Measurements from ENCODE around the gene IST1.
"Not testable (repeated sequence)": the region's sequence is repeated elsewhere in the genome, so short reads cannot be mapped to it uniquely, and the experiment has no call there.

IST1 gene

DNA sequence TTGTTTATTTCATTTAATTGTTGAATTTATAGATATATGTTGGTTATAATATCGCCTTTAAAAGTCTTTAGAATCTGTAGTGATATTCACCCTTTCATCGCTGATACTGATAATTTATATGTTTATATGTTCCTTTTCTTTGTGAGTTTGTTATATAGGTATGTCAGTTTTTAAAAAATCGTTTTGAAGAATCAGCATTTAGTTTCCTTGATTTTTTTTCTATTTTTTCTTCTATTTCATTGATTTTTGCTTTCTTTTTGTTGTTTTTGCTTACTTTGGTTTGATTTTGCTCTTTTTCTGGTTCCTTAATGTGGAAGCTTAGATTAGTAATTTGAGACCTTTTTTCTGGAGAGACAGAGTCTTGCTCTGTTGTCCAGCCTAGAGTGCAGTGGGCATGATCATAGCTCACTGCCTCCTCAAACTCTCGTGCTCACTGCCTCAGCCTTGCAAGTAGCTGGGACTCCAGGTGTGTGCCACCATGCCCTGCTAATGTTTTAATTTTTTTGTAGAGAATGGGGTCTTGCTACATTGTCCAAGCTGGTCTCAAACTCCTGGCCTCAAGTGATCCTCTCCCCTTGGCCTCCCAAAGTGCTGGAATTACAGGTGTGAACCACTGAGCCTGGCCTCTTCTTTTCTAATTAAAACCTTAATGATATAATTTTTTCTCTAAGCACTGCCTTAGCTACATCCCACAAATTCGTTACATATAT lies 7.5 kb downstream of the IST1 start:
- H3K36me3 ChIP-seq (ENCODE audit: control insufficient read depth, insufficient read depth, low read length, severe bottlenecking): peaks cover 3% of the 10 kb centered on the region
- no peak overlapping the region for H3K9ac ChIP-seq (ENCODE audit: low read length)
- DNase-seq (ENCODE audit: low read depth): no peak
- peaks cover 19% of the 10 kb centered on the region for H3K4me1 ChIP-seq (ENCODE audit: control insufficient read depth, insufficient read depth, low read length)
- H3K9me3 ChIP-seq (ENCODE audit: control insufficient read depth, low read length): no peaks in the 10 kb centered on the region
- no peak overlapping the region for H3K4me3 ChIP-seq (ENCODE audit: low read length)
- no peaks in the 10 kb centered on the region for H3K27me3 ChIP-seq (replicated peaks; ENCODE audit: control insufficient read depth, insufficient read depth, low read length)

GRCh38 chr16:71903608-71904007 lies 8.3 kb downstream of the IST1 start:
- DNase-seq (ENCODE audit: low read depth): no peak
- Histone ChIP-seq H3K9me3 (ENCODE audit: control insufficient read depth, low read length) (no peaks in the 10 kb centered on the region), H3K9ac (ENCODE audit: low read length) (no peak overlapping the region), H3K36me3 (ENCODE audit: control insufficient read depth, insufficient read depth, low read length, severe bottlenecking) (peaks cover 3% of the 10 kb centered on the region), H3K27me3 (replicated peaks; ENCODE audit: control insufficient read depth, insufficient read depth, low read length) (no peaks in the 10 kb centered on the region), H3K4me3 (ENCODE audit: low read length) (no peak overlapping the region), H3K4me1 (ENCODE audit: control insufficient read depth, insufficient read depth, low read length) (peaks cover 18% of the 10 kb centered on the region)

DNA sequence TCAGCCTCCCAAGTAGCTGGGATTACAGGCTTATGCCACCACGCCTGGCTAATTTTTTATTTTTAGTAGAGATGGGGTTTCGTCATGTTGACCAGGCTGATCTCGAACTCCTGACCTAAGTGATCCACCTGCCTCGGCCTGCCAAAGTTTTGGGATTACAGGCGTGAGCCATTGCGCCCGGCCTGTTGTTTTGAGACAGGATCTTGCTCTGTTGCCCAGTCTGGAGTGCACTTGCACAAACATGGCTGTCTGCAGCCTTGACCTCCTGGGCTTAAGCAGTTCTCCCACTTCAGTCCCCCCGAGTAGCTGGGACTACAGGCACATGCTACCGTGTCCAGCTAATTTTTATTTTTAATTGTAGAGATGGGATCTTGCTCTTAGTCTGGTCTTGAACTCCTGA lies 8.9 kb downstream of the IST1 start:
- H3K4me1 ChIP-seq (ENCODE audit: control insufficient read depth, insufficient read depth, low read length): peaks cover 16% of the 10 kb centered on the region
- no peak overlapping the region for H3K9ac ChIP-seq (ENCODE audit: low read length)
- no peak for DNase-seq (ENCODE audit: low read depth)
- peaks cover 3% of the 10 kb centered on the region for H3K36me3 ChIP-seq (ENCODE audit: control insufficient read depth, insufficient read depth, low read length, severe bottlenecking)
- H3K4me3 ChIP-seq (ENCODE audit: low read length): no peak overlapping the region
- H3K9me3 ChIP-seq (ENCODE audit: control insufficient read depth, low read length): no peaks in the 10 kb centered on the region
- no peaks in the 10 kb centered on the region for H3K27me3 ChIP-seq (replicated peaks; ENCODE audit: control insufficient read depth, insufficient read depth, low read length)

DNA sequence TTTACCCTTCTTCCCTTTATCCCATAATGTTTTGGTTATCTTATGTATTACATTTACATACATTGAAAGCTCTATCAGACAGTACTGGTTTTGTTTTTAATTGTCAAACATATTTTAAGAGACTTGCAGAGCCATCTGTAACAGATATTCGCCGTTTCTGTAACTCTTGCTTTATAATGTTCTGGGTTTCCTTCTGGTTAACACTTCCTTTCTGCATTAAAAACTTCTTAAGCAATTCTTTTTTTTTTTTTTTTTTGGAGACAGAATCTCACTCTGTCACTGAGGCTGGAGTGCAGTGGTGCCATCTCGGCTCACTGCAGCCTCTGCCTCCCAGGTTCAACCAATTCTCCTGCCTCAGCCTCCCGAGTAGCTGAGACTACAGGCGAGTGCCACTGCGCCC lies 10.4 kb downstream of the IST1 start:
- not testable (repeated sequence) for H3K9ac ChIP-seq (ENCODE audit: low read length); H3K4me1 ChIP-seq (ENCODE audit: control insufficient read depth, insufficient read depth, low read length); H3K9me3 ChIP-seq (ENCODE audit: control insufficient read depth, low read length); H3K4me3 ChIP-seq (ENCODE audit: low read length); DNase-seq (ENCODE audit: low read depth); H3K27me3 ChIP-seq (replicated peaks; ENCODE audit: control insufficient read depth, insufficient read depth, low read length); H3K36me3 ChIP-seq (ENCODE audit: control insufficient read depth, insufficient read depth, low read length, severe bottlenecking)

DNA sequence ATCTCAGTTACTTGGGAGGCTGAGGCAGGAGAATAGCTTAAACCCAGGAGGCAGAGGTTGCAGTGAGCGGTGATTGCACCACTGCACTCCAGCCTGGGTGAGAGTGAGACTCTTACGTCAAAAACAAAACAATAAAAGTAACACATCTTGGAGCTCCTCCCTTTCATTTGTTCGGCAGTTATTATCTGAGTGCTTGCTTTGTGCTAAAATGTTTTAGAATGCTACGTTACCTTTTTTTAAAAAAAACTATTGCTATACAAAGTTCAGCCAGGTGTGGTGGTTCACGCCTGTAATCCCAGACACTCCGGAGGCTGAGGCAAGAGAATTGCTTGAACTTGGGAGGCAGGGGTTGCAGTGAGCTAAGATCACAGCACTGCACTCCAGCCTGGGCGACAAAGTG lies 15.8 kb downstream of the IST1 start:
- Histone ChIP-seq H3K9ac (ENCODE audit: low read length) (no peak overlapping the region), H3K4me3 (ENCODE audit: low read length) (no peak overlapping the region), H3K27me3 (replicated peaks; ENCODE audit: control insufficient read depth, insufficient read depth, low read length) (no peaks in the 10 kb centered on the region), H3K9me3 (ENCODE audit: control insufficient read depth, low read length) (no peaks in the 10 kb centered on the region), H3K36me3 (ENCODE audit: control insufficient read depth, insufficient read depth, low read length, severe bottlenecking) (peaks cover 7% of the 10 kb centered on the region), H3K4me1 (ENCODE audit: control insufficient read depth, insufficient read depth, low read length) (peaks cover 26% of the 10 kb centered on the region)
- DNase-seq (ENCODE audit: low read depth): no peak

DNA sequence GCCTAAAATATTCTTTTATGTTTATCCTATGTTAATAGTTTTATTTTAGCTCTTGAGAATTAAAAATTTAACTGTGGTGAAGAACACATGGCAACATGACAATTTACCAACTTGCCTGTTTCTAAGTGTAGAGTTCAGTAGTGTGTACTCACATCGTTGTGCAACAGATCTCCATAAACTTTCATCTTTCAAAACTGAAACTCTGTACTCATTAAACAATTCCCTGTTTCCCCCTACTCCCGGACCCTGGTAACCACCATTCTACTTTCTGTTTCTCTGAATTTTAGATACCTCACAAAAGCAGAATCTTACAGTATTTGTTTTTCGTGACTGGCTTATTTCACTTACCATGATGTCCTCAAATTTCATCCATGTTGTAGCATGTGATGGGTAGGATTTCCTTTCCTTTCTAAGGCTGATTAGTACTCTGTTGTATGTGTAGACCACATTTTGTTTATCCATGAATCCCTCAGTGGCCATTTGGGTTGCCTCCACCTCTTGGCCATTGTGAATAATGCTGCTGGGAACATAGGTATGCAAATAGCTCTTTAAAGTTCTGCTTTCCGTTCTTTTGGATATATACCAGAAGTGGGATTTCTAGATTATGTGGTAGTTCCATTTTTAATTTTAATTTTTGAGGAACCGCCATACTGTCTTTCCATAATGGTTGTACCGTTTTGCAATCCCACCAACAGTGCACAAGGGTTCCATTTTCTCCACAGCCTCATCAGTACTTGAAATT lies 17.4 kb downstream of the IST1 start:
- no peak overlapping the region for H3K9ac ChIP-seq (ENCODE audit: low read length)
- H3K27me3 ChIP-seq (replicated peaks; ENCODE audit: control insufficient read depth, insufficient read depth, low read length): no peaks in the 10 kb centered on the region
- DNase-seq (ENCODE audit: low read depth): no peak
- peaks cover 21% of the 10 kb centered on the region for H3K36me3 ChIP-seq (ENCODE audit: control insufficient read depth, insufficient read depth, low read length, severe bottlenecking)
- peaks cover 42% of the 10 kb centered on the region for H3K4me1 ChIP-seq (ENCODE audit: control insufficient read depth, insufficient read depth, low read length)
- H3K9me3 ChIP-seq (ENCODE audit: control insufficient read depth, low read length): no peaks in the 10 kb centered on the region
- H3K4me3 ChIP-seq (ENCODE audit: low read length): peak overlapping the region; percentile 54

DNA sequence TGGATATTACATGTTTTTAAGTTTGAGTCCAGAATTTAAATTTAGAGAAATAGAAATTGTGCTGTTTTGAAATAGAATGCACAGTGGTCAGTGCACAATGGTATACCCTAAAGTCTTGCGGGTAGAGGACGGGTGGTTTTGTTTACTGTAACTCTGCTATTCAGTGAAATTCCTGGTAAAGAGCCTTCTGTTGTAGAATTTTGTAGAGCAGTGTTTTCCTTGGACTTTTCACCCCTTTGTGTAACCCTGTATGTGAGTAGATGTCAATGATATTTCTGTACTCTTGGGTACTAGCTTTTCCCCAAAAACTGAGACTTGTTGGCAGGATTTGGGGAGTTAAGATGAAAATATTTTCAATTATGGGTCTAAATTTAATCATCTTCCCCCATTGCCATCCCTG lies 19.5 kb downstream of the IST1 start:
- DNase-seq (ENCODE audit: low read depth): no peak
- Histone ChIP-seq H3K27me3 (replicated peaks; ENCODE audit: control insufficient read depth, insufficient read depth, low read length) (no peaks in the 10 kb centered on the region), H3K9ac (ENCODE audit: low read length) (no peak overlapping the region), H3K9me3 (ENCODE audit: control insufficient read depth, low read length) (peaks cover 3% of the 10 kb centered on the region), H3K4me1 (ENCODE audit: control insufficient read depth, insufficient read depth, low read length) (peaks cover 60% of the 10 kb centered on the region), H3K4me3 (ENCODE audit: low read length) (no peak overlapping the region), H3K36me3 (ENCODE audit: control insufficient read depth, insufficient read depth, low read length, severe bottlenecking) (peaks cover 38% of the 10 kb centered on the region)

- DNase-seq (ENCODE audit: low read depth): no peak
- Histone ChIP-seq H3K4me3 (ENCODE audit: low read length) (no peak overlapping the region), H3K9me3 (ENCODE audit: control insufficient read depth, low read length) (peaks cover 6% of the 10 kb centered on the region)
Measured at GRCh38 chr16:71915350-71915749, 20.0 kb downstream of the IST1 start.

DNA sequence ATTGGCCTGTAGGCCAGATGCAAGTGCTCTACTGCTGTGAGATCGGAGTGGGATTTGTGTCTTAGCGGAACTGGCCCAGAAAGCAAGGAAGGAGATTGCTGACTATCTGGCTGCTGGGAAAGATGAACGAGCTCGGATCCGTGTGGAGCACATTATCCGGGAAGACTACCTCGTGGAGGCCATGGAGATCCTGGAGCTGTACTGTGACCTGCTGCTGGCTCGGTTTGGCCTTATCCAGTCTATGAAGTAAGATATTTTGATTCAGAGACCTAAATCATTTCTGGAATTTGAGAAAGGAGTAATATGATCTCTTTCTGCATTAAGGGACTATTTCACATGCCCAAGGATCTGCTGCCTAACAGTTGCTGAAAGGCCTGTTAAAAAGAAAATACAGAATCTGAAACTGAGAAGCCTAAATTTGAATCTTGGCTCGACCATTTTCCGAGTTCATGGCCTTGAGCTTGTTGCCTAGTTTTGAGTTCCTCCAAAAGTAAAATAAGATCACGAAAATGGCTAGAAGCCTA lies 21.1 kb downstream of the IST1 start:
- Histone ChIP-seq H3K27me3 (replicated peaks; ENCODE audit: control insufficient read depth, insufficient read depth, low read length) (no peaks in the 10 kb centered on the region), H3K36me3 (ENCODE audit: control insufficient read depth, insufficient read depth, low read length, severe bottlenecking) (peaks cover 55% of the 10 kb centered on the region), H3K4me3 (ENCODE audit: low read length) (no peak overlapping the region), H3K9me3 (ENCODE audit: control insufficient read depth, low read length) (peaks cover 6% of the 10 kb centered on the region), H3K9ac (ENCODE audit: low read length) (peak overlapping the region; percentile 48), H3K4me1 (ENCODE audit: control insufficient read depth, insufficient read depth, low read length) (peaks cover 60% of the 10 kb centered on the region)
- DNase-seq (ENCODE audit: low read depth): peak; percentile 45

More at GRCh38 chr16:71915350-71915749, 20.0 kb downstream of the IST1 start:
- Histone ChIP-seq H3K9ac (ENCODE audit: low read length) (no peak overlapping the region), H3K36me3 (ENCODE audit: control insufficient read depth, insufficient read depth, low read length, severe bottlenecking) (peaks cover 44% of the 10 kb centered on the region), H3K4me1 (ENCODE audit: control insufficient read depth, insufficient read depth, low read length) (peaks cover 60% of the 10 kb centered on the region), H3K27me3 (replicated peaks; ENCODE audit: control insufficient read depth, insufficient read depth, low read length) (no peaks in the 10 kb centered on the region)

DNA sequence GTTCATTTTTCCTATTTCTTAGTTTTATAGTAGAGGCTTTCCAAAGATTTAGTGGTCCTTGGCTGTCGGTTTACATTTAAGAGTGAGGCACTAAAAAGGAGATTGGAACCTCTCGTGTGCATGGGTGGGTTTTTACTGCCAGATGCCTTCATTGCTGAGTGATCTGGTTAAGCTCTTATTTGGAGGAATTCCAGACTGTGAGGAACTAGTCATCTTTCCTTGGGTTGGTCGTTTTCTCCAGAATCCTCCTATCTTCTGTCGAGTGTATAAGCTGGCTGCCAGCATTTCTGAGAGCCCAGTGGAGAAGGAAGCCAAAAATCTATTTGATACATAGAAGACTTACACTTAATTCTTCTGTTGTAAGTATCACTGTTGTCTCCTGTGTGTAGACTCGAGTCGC lies 22.6 kb downstream of the IST1 start:
- peak; percentile 68 for DNase-seq (ENCODE audit: low read depth)
- Histone ChIP-seq H3K36me3 (ENCODE audit: control insufficient read depth, insufficient read depth, low read length, severe bottlenecking) (peaks cover 69% of the 10 kb centered on the region), H3K4me3 (ENCODE audit: low read length) (no peak overlapping the region)

GRCh38 chr16:71919035-71919434 lies 23.7 kb downstream of the IST1 start:
- Histone ChIP-seq H3K9me3 (ENCODE audit: control insufficient read depth, low read length) (peaks cover 6% of the 10 kb centered on the region), H3K9ac (ENCODE audit: low read length) (no peak overlapping the region), H3K4me1 (ENCODE audit: control insufficient read depth, insufficient read depth, low read length) (peaks cover 53% of the 10 kb centered on the region), H3K36me3 (ENCODE audit: control insufficient read depth, insufficient read depth, low read length, severe bottlenecking) (peaks cover 81% of the 10 kb centered on the region), H3K4me3 (ENCODE audit: low read length) (no peak overlapping the region), H3K27me3 (replicated peaks; ENCODE audit: control insufficient read depth, insufficient read depth, low read length) (no peaks in the 10 kb centered on the region)
- DNase-seq (ENCODE audit: low read depth): no peak

More for the DNA sequence above, 22.6 kb downstream of the IST1 start:
- peaks cover 6% of the 10 kb centered on the region for H3K9me3 ChIP-seq (ENCODE audit: control insufficient read depth, low read length)
- no peak overlapping the region for H3K9ac ChIP-seq (ENCODE audit: low read length)
- no peaks in the 10 kb centered on the region for H3K27me3 ChIP-seq (replicated peaks; ENCODE audit: control insufficient read depth, insufficient read depth, low read length)
- H3K4me1 ChIP-seq (ENCODE audit: control insufficient read depth, insufficient read depth, low read length): peaks cover 54% of the 10 kb centered on the region

Measured in adipocyte (in vitro differentiated cells).